Measurements from ENCODE around the gene ACOT11.

Gene ACOT11

DNA sequence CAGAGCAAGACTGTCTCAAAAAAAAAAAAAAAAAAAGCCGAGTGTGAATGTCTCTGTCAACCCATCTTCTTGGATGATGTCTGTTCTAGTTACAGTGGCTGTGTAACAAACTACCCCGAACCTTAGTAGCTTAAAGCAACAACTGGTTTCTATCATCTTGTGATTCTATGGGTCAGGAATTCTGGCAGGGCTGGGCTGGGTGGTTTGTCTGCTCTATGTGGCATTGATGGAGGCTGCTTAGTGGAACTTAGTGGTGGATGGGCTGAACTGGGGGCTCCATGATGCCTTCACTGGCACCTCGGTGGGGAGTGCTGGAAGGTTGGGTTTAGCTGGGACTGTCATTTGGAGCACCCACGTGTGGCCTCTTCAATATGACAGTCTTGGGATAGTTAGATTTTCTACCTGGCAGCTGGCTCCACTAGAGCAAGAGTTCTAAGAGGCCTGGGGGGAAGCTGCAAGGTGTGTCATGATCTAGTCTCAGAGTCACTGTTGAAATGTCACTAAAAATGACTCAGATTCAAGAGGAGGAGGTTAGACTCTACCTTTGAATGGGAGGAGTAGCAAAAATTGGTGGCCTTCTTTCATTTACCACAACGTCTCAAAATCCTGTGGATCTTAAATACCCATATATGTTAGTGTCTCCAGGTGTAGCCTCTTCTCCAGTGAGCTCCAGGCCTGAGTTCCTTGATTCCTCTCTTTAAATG lies 18.6 kb downstream of the ACOT11 start:
- DNase-seq = no peak

DNA sequence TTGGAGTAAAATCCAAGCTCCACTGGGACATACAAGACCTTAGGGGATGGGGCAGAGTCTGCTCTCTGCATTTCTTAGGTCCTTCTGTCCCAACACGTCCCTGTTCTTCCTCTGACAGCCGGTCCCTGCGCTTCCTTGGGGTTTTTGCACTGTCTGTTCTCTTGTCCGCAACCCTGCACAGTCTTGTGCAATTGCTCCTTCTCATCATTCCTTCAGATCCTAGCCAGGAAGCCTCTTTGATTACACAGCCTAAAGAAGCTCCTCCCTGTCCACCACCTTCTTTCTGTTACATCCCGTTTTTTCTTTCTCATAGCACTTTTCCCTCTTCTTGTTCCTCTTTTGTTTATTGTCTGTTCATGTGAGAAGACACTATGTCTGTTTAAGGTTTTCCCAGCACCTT lies 19.9 kb downstream of the ACOT11 start:
- no peak for DNase-seq

DNA sequence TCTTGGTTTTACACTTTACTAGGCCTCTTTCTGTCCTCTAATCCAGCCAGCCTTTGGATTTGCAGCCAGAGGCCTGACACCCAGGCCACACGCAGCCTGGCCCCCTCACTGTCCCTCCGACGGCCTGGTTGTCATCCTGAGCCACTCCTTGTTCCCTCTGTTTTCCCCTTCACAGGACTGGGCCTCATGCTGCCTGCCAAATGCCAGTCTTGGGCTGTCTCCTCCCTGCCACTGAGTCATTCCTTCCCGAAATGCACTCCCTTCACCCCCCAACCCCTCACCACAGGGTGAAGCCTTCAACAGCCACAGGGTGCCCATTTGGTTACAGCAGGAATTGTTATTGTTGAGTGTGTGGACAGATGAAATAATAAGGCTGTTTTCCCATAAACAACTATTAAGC lies 21.3 kb downstream of the ACOT11 start:
- peak; percentile 37 for DNase-seq

DNA sequence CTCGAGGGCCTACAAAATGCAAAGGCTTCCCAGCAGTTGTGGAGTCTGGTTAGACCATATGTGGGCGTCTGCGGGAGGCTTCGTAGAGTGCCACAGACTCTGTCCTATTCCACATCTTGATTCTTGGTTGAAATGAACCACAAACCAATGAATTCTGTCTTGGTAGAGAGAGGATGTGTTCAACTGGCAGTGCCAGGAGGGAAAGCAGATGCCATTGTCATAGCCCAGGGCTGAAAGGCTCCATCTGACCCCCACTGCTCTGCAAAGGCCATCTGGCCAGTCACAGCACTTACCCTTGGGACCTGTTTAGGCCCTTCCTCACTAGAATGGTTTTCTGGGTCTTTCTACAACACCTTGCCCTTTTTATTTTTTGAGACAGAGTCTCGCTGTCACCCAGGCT lies 22.1 kb downstream of the ACOT11 start:
- no peak for DNase-seq

DNA sequence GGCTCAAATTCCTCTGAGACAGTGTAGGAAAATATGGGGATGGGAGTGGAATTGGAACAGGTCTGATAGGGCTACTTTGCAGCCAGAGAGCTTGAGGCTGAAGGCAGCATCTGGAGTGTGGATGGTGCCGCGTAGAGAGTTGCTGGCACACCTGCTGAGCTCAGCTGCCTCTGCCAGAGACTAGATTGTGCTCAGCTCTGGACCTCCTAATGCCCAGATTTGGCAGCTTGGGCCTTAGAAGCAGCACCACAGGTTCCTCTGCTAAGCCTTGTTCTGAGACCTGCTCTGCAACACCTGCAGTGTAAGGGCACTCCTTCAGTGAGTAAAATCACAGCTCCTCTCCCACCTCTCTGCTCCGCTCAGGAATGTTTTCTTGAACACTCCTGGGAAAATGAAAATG lies 23.3 kb downstream of the ACOT11 start:
- DNase-seq = no peak

DNA sequence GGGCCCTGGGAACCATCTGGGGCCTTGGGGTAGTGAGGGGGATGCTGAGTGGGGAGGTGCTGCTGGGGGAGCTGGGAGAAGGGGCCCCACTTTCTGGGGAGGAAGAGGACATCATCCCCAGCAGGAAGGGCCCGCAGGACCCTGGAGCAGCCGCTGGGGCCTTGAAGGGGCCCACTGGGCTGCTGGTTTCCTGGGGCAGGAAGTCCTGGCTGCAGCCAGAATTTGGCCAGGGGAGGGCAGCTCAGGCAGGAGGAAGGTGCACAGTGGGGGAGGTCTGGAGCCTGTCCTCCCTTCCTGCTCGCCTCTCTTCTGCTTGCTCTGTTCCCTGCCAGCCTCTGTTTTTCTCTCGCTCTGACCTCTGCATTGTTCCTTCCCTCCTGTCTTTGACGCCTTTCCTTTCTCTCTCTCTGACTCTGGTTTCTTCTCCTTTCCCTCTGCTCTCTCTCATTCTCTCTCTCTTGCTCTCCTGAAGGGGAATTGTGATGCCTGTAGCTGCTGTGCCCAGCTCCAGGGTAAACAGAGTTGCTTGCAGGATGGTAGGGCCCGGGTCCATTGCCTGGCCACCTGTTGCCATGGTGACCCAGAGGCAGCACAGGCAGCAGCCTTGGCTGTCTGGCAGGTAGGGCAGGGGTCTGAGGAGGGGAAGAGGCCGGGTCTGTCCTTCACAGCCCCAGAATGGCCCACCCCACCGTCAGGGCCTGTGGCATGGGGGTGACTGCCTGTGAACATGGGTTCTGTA lies 23.9 kb downstream of the ACOT11 start:
- DNase-seq = no peak

DNA sequence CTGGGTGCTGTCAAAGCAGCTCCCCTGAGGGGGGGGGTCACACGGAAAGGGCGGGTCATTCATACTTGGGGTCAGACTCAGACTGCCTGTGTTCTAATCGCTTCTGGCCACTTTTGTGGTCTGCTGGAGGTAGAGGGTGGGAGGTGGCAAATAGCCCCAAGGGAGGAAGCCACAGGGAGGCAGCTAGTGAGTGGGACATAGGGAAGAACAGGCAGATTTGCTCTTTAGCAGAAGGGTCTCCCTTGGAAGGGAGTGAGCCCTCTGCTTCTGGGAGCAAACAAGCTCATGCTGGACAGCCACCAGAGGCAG lies 24.5 kb downstream of the ACOT11 start:
- DNase-seq = no peak

DNA sequence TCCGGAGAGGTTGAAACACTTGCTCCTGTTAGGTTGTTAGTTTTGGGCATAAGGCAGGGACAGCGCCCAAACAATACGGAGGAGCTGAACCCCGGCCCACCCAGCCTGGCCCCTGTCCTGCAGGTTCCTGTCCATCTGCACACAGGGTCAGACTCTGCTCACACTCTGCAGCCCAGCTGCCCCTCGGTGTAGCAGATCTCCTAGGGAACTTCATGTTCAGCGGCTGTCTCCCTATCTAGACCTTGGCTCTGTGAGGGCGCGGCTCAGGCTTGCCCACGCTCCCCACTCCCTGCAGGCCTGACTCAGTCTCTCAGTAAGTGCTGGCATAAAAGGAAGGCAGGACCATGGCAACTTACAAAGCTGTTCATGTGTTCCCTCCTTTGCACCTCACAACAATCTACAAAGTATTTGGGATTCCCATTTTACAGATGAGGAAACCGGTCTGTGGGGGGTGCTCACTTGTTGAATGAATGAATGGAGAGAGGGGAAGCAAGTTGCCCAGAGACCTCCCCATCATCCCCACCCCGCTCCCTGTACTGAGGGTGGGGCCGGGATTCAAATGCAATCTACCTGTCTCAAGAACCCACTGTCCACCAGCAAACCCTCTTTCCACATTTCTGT lies 26.2 kb downstream of the ACOT11 start:
- no peak for DNase-seq

DNA sequence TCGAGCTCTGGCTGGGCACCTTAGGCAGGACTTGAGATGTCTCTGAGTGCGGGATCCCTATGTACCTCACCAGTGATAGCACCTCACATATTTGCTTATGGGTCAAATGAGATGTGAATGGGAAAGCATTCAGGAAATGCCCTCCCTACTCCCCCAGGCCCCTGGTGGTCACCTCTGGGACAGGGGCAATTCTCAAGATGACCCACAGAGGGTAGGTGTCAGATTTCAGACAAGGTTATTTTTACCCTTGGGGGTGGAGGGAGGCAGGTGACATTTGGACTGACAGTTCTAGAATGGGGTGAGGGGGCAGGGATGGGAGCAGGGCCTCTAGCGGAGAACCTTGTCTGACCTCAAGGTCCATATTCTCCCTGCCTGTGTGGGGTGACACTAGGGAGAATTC lies 27.1 kb downstream of the ACOT11 start:
- no peak for DNase-seq

DNA sequence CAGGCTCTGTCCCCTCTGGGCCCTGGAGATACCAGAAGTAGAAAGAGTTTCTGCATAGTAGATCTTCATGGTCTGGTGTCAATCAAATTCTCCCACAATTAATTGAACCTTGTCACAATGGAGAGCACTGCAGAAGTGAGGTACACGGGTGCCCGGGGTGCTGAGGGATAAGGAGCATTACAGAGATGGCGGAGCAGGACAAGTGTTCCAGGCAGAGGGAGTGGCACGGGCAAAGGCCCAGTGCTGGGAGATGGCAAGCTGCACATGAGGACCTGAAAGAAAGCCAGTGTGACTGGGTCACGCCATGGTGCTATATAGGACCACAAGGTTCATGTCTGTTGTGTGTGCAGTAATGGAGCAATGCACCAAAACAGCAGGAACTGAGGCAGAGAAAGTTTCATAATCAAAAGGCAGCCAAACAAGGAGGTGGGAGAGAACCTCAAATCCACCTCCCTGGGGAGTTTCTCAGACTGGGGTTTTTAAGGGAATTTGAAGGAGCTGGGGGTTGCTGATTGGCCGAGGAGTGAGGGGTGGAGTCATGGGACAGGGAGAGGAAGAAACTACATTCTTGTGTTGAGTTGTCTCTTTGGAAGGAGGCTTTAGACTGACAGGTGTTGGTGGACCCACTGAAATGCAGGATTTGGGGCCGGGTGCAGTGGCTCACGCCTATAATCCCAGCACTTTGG lies 27.7 kb downstream of the ACOT11 start:
- no peak for DNase-seq

DNA sequence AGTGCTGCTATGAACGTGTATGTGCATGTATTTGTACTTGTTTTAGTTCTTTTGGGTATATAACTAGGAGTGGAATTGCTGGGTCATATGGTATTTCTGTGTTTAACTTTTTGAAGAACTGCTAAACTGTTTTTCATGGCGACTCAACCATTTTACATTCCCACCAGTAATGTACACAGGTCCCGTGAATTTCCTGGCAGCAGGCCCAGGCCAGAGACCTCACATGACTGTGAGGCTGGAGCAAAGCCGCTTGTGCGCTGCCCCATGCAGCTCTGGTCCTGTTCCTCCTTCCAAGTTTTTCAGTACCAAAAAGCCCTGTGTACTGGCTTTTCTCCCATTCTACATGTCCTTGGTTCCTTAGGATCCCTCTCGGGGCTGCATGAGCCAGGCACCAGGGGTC lies 29.6 kb downstream of the ACOT11 start:
- peak; percentile 38 for DNase-seq

DNA sequence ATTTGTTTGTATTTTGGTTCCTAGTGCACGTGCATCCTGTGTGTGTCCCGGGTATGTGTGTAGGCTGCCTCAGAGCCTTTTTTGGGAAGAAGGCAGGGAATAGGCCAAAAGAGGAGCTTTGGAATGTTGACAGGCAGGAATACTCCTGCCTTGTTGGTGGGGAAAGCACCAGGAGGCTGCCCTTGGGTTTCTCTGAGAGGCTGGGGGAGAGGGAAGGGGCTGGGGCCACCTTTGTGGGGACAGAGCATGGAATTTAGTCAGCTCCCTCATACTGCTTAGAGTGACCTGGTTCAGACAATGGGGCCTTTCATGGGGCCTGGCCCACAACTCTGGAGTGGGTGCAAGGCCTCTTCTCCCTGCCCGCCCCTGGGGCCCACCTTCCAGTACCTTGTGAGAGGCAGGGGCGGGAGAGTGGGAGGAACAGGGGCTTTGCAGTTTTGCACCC lies 31.3 kb downstream of the ACOT11 start:
- no peak for DNase-seq

DNA sequence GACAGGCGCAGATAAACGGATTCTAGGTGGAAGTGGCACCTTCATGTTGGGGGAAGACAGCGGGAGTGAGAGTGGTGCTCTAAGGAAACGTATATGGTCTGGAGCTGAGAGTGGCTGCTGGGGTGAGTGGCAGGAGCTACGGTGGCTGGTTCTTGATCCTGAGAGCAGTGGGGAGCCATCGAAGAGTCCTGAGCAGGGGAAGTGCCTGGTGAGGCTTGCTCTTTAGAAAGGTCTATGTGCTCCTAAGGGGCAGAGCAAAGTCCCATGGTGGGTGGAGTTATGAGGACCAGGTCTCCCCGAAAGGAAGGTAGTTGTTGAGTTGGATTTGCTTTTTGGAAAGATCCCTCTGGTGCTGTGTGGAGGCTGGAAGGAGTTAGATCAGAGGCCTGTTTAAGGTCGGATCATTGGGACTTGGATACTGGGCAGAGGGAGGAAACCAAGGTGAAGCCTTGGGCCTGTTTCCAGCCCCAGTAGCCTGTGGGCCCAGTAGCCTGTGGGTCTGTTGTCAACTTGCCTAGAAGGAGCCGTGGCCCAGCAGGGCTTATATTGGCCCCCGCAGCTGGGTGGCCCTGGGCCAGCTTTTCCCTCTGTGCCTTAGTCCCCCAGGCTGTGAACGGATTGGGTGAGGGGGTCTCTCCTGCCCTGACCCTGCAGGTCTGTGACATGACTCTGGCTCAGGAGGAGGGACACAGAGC lies 33.0 kb downstream of the ACOT11 start:
- DNase-seq = no peak

DNA sequence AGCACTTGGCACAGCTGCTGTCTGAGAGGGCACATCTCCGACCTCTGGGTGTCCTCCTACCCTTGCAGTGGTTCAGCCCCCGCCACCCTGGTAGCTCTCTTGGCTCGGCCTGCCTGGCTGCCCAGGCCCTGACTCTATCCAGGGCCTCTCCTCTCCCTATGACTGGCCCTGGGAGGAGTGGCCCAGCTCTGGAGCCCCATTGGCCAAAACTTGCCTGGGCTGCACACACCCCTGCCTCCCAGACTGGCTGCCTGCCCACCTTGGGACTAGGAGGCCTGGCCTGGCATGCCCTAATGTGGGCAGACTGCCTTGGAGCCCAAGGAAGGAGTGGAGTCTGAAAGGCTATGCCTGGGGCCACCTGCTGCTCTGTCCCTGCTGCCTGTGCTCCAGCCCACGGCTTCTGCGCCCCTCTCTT lies 33.6 kb downstream of the ACOT11 start:
- peak; percentile 48 for DNase-seq

DNA sequence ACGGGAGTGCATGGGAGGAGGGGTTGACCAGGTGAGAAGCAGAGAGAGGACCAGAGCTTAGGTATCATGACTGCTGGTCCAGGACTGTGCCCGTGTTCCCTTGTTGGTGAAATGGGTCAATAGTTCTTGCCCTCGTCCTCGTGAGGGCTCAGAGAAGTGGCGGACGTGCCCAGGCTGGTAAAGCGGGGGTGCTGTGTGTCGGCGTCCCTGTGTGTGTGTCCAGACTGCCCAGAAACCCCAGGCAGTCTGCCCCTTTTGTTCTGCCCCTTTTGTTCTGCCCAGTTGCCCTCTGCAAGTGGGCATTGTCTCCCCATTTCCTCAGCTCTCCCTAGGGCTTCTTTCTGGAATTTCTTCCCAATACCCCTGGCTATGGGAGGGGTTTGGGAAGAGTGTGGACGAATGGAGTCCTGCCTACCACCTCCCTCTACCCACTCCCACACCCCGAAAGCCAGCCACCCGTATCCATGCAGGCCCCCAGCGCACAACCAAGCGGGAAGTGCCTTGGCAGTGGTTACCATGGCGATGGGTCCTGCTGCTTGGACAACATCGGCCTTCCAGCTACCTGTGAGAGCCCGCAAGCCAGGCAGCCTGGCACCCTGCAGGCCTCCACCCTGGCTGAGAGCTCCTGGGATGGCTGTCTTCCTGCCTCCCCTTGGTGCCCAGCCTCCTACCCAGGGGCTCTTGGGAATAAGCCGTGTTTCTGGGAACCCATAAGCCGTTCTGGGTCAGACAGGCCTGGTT lies 34.7 kb downstream of the ACOT11 start:
- no peak for DNase-seq

DNA sequence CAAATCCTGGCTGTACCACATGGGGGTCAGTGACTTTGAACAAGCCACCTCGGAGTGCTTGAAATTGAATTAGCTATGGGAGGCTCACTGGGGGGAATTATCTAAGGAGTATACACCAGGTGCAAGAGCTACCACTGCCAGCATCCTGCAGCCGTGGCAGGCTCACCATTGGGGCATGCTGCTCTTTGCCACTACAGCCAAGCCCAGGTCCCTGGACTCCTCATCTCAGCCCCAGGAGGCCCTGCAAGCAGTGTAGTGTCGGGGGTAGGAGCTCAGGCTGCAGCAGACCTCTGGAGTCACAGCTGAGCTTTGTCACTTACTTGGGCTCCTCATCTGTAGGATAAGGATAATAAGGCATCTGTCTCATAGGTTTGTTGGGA lies 35.3 kb downstream of the ACOT11 start:
- DNase-seq = no peak

DNA sequence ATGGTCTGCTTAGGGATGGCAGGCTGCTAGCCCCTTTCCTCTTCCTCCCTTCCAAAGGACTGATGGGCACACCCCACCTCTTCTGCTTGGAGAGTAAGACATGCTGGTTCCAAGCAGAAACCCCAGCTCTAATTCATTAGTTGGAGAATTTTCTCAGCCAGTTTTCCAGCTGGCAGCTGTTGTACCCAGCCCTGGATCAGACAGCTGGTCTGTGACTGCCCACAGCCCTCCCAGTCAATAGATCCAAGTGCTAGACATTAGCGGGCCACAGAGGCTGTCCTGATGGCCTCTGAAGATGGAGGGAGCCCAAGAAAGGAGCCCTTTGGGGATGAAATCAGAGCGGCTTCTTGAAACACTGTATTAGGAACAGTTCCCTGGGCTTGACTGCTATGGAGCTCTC lies 35.8 kb downstream of the ACOT11 start:
- DNase-seq = no peak

DNA sequence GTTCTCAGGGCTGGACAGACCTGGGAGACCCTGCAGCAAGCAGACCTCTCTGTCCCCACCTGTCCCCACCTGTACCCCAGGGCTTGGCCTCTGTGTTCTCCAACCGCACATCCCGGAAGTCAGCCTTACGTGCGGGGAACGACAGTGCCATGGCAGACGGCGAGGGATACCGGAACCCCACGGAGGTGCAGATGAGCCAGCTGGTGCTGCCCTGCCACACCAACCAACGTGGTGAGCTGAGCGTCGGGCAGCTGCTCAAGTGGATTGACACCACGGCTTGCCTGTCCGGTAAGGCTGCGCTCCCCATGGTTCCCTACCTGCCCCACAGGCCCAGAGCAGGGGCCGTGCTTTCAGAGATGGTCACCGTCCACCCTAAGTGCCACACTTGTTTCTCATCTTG lies 36.5 kb downstream of the ACOT11 start:
- DNase-seq = no peak

DNA sequence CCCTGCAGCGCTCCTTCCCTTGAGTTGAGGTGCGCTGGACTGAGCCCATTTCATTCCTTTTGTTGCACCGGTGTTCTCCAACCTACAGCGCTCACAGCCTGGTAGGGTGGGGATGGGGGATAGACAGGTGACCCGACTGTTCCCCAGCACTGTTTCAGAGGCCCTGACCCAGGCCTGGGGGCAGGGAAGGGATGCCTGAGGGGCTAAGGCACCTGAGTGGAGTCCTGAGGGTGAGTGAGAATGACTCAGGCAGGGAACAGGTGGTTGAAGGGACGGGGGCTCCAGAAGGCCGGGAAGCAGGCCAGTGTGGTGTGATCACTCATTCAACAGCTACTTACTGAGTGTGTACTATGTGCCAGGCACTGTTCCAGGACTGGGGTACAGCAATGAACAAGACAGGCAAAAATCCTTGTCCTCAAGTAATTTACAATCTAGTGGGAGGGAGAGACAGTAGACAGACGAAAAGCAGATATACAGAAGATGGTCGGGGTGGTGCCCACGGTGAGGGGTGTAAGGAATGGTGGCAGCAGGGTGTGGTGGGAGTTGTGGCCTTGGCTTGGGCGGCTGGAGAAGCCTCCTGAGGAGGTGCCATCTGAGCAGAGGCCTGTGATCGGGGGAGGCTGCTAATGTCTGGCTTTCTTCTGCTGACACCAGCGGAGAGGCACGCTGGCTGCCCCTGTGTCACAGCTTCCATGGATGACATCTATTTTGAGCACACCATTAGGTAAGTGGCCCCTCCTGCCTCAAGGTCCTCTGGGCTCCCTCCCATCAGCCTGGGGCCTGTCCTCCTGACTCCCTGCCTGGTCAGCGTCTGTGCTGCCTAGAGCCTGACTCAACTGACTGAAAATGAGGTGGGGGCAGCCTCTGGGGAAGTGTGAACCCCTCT lies 37.4 kb downstream of the ACOT11 start:
- DNase-seq = no peak

DNA sequence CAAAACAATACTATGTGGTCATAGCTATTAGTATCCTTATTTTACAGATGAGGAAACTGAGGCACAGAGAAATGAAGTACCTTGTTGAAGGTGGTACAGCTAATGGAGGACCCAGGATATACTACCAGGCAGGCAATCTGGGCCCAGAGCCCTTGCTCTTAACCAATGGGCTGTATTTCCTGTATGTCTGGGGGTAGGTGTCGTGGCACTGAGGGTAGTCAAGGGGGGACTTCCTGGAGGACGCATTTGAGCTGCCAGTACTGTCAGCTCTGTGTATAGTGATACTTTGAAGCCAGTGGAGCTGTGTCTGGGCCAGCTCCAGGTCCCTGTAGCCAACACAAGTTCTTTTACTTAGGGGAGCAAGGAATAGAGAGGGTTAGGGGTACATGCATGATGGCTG lies 40.3 kb downstream of the ACOT11 start:
- no peak for DNase-seq

DNA sequence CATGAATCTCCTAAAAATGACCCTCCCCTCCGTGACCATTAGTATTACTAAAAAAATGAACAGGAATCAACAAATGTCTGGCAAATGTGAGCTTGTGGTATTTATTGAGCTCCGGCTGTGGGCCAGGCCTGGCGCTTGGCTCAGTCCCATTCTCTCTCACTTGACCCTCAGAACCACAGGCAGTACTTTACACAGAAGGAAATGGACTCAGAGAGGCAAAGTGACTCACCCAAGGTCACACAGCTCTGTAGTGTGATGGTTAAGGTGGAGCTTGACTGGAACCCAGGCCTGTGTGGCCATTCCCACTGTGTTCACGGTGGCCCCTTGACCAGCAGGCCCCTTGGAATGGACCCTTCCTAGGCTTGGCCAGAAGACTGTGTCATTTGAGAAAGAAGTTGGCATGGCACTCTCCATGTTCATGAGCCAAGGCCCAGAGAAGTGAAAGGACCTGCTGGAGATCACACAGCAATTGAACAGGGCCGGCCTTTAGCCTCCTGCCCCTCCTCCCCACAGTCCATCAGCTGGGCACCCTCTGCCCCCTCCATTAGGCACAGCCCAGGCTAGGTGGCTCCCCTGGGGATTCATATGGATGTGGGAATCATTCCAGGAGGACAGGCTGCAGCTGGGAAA lies 43.2 kb downstream of the ACOT11 start:
- DNase-seq = no peak

Measured in fibroblast of skin of right quadriceps (primary cell).